IMR-90 (cell line): ENCODE measurements around the gene MPPED1. TPM values are rescaled to one million over a fixed set of nuclear protein-coding genes. Genes with fewer than 3 reads are reported as not detected.

Source experiments
- ATAC-seq: fragments of 200-7000 bp; cut with Tn5 transposase; 2 replicates; pipeline ENCODE4 v1.9.1; 2020; ENCODE audit warnings: low read depth, mild to moderate bottlenecking, moderate library complexity
- BruUV-seq: library from RNA; stranded (reverse); fragments of 400-500 nt; replicated peaks from 2 replicates; lab custom pipeline; 2021; lab: Mats Ljungman, UMichigan
- CTCF ChIA-PET: fragments of 300-600 bp; formaldehyde crosslinking; extraction: SDS; loops from one replicate; lab custom pipeline; 2021; ENCODE audit warnings: antibody characterized with exemption; lab: Yijun Ruan, JAX
- POLR2A ChIA-PET: fragments of 300-600 bp; sonication (Branson Sonifier 250); formaldehyde crosslinking; loops from one replicate; lab custom pipeline; 2022; ENCODE audit warnings: antibody characterized with exemption; ENCODE audit not compliant: unreplicated experiment; lab: Charles Lee
- DNase-seq: peaks from one replicate; pipeline ENCODE4 v3.0.0; 2013
- H2AFZ ChIP-seq: replicated peaks from 2 replicates; pipeline ENCODE3; 2013; ENCODE audit warnings: low read length, mild to moderate bottlenecking; ENCODE audit not compliant: poor library complexity
- H2AK5ac ChIP-seq: 2 replicates; pipeline ENCODE4 v1.6.1; 2013; ENCODE audit warnings: low read depth, low read length, inconsistent platforms
- H2AK9ac ChIP-seq: replicated peaks from 2 replicates; pipeline ENCODE3; 2013; ENCODE audit warnings: mild to moderate bottlenecking, low read depth, low read length, moderate library complexity; ENCODE audit not compliant: poor library complexity
- H2BK120ac ChIP-seq: 2 replicates; pipeline ENCODE4 v1.6.1; 2013; ENCODE audit warnings: low read depth, low read length, inconsistent platforms
- H2BK15ac ChIP-seq: 3 replicates; pipeline ENCODE4 v1.6.1; 2013; ENCODE audit warnings: low read depth, low read length, inconsistent platforms
- H2BK20ac ChIP-seq: 2 replicates; pipeline ENCODE4 v1.6.1; 2013; ENCODE audit warnings: low read depth, mild to moderate bottlenecking, inconsistent platforms, low read length, moderate library complexity
- H2BK5ac ChIP-seq: 2 replicates; pipeline ENCODE4 v1.6.1; 2013; ENCODE audit warnings: mild to moderate bottlenecking, low read depth, low read length, inconsistent platforms; ENCODE audit not compliant: poor library complexity, severe bottlenecking
- H3K14ac ChIP-seq: replicated peaks from 2 replicates; pipeline ENCODE4 v1.6.1; 2013; ENCODE audit warnings: low read depth, low read length, inconsistent platforms
- H3K18ac ChIP-seq: 2 replicates; pipeline ENCODE4 v1.6.1; 2013; ENCODE audit warnings: low read depth, low read length, control low read depth
- H3K23ac ChIP-seq: 2 replicates; pipeline ENCODE4 v1.6.1; 2013; ENCODE audit warnings: low read depth, low read length, inconsistent platforms
- H3K27ac ChIP-seq: 2 replicates; pipeline ENCODE4 v1.5.1; 2013; ENCODE audit warnings: mild to moderate bottlenecking, control low read depth, low read length; ENCODE audit not compliant: insufficient read depth
- H3K27me3 ChIP-seq: 2 replicates; pipeline ENCODE4 v1.6.1; 2013; ENCODE audit warnings: low read length; ENCODE audit not compliant: control insufficient read depth, insufficient read depth
- H3K36me3 ChIP-seq: 2 replicates; pipeline ENCODE4 v1.6.1; 2013; ENCODE audit warnings: low read length, mixed read lengths; ENCODE audit not compliant: control insufficient read depth, insufficient read depth
- H3K4ac ChIP-seq: 2 replicates; pipeline ENCODE4 v1.6.1; 2013; ENCODE audit warnings: low read depth, low read length, inconsistent platforms
- H3K4me1 ChIP-seq: 2 replicates; pipeline ENCODE4 v1.6.1; 2013; ENCODE audit warnings: low read length, mixed read lengths; ENCODE audit not compliant: control insufficient read depth, insufficient read depth
- H3K4me2 ChIP-seq: 2 replicates; pipeline ENCODE4 v1.6.1; 2013; ENCODE audit warnings: low read depth, mild to moderate bottlenecking, control low read depth, low read length, moderate library complexity
- H3K4me3 ChIP-seq: 2 replicates; pipeline ENCODE4 v1.5.1; 2013; ENCODE audit warnings: low read depth, mild to moderate bottlenecking, control low read depth, low read length, moderate library complexity; ENCODE audit not compliant: insufficient read depth
- H3K56ac ChIP-seq: 2 replicates; pipeline ENCODE4 v1.6.1; 2013; ENCODE audit warnings: low read length, inconsistent platforms; ENCODE audit not compliant: insufficient read depth; ENCODE audit errors: extremely low read depth
- H3K79me1 ChIP-seq, 2 experiments: 2 replicates each; pipeline ENCODE4 v1.6.1; 2013; ENCODE audit warnings: low read length in 2 of 2, inconsistent platforms in 1 of 2, low read depth in 1 of 2
- H3K9ac ChIP-seq: 2 replicates; pipeline ENCODE4 v1.6.1; 2013; ENCODE audit warnings: low read depth, low read length, control low read depth
- H3K9me1 ChIP-seq: 2 replicates; pipeline ENCODE4 v1.6.1; 2013; ENCODE audit warnings: low read length, inconsistent platforms; ENCODE audit not compliant: insufficient read depth
- H3K9me3 ChIP-seq: 2 replicates; pipeline ENCODE4 v1.6.1; 2013; ENCODE audit warnings: low read length; ENCODE audit not compliant: control insufficient read depth, insufficient read depth
- H4K20me1 ChIP-seq: 2 replicates; pipeline ENCODE4 v1.6.1; 2013; ENCODE audit warnings: low read length, inconsistent platforms; ENCODE audit not compliant: insufficient read depth
- H4K5ac ChIP-seq: 2 replicates; pipeline ENCODE4 v1.6.1; 2013; ENCODE audit warnings: mild to moderate bottlenecking, low read depth, low read length, control low read depth
- H4K8ac ChIP-seq, 2 experiments: 2 replicates each; pipeline ENCODE4 v1.6.1; 2013; ENCODE audit warnings: low read depth in 2 of 2, low read length in 2 of 2, control low read depth in 1 of 2, inconsistent platforms in 1 of 2
- H4K91ac ChIP-seq: 2 replicates; pipeline ENCODE4 v1.6.1; 2013; ENCODE audit warnings: low read depth, low read length, inconsistent platforms; ENCODE audit not compliant: insufficient read depth
- BHLHE40 ChIP-seq: fragments of 150-350 bp; IDR thresholded peaks from 2 replicates; pipeline ENCODE4 v1.6.1; 2016; ENCODE audit warnings: mild to moderate bottlenecking, low read depth, low read length
- FOS ChIP-seq: fragments of 150-350 bp; IDR thresholded peaks from 2 replicates; pipeline ENCODE4 v1.6.1; 2016; ENCODE audit warnings: low read depth, low read length
- MAFK ChIP-seq: IDR thresholded peaks from 2 replicates; pipeline ENCODE4 v1.6.1; 2012; ENCODE audit warnings: low read depth, low read length, improper control_type of control experiment
- MAZ ChIP-seq: IDR thresholded peaks from 2 replicates; pipeline ENCODE4 v1.6.1; 2012; ENCODE audit warnings: low read depth, mild to moderate bottlenecking, low read length, improper control_type of control experiment, moderate library complexity, borderline replicate concordance
- MXI1 ChIP-seq: IDR thresholded peaks from 2 replicates; pipeline ENCODE4 v1.6.1; 2012; ENCODE audit warnings: low read depth, mild to moderate bottlenecking, low read length, moderate library complexity, borderline replicate concordance
- POLR2A ChIP-seq: IDR thresholded peaks from 2 replicates; pipeline ENCODE4 v1.6.1; 2012; ENCODE audit warnings: mild to moderate bottlenecking, low read depth, low read length
- WGBS, 2 experiments: methylation state at CpG; one replicate each; pipeline versions ENCODE4 v1.1.5 to v1.1.7; 2013; ENCODE audit warnings: missing lambda C conversion rate in 2 of 2; ENCODE audit not compliant: insufficient read length in 1 of 2; ENCODE audit errors: extremely low coverage in 2 of 2; 5-methylcytosine and 5-hydroxymethylcytosine counted together
- dilution Hi-C: fragments of 300-500 bp; cut with HindIII; formaldehyde crosslinking; loops from one replicate; pipeline ENCODE4 v1.14.3; 2018; ENCODE audit warnings: low sequenced_read_pairs; ENCODE audit not compliant: unreplicated experiment
- in situ Hi-C: fragments of 300-500 bp; cut with MboI; formaldehyde crosslinking; loops from 3 replicates; pipeline ENCODE4 v1.14.3; 2019; ENCODE audit warnings: low sequenced_read_pairs, inconsistent platforms, mixed read lengths
- intact Hi-C: fragments of 100-400 bp; cut with micrococcal nuclease; formaldehyde crosslinking; loops from 2 replicates; pipeline ENCODE4 v1.10.0; 2022
- polyA plus RNA-seq, 3 experiments: library from polyadenylated mRNA; depleted of rRNA; stranded (reverse); fragments of >200 nt; gene quantifications; 2 replicates each; pipeline ENCODE4 v1.2.3, GENCODE V29; 2012; ENCODE audit warnings: low replicate concordance in 1 of 3
- total RNA-seq: library from RNA; depleted of rRNA; stranded (reverse); fragments of >200 nt; gene quantifications from 2 replicates; pipeline ENCODE4 v1.2.3, GENCODE V29; 2012

The MPPED1 gene
- total and polyA plus RNA-seq, 2 of the 4 experiments (the other 2 are of a cell fraction) = not detected

DNA sequence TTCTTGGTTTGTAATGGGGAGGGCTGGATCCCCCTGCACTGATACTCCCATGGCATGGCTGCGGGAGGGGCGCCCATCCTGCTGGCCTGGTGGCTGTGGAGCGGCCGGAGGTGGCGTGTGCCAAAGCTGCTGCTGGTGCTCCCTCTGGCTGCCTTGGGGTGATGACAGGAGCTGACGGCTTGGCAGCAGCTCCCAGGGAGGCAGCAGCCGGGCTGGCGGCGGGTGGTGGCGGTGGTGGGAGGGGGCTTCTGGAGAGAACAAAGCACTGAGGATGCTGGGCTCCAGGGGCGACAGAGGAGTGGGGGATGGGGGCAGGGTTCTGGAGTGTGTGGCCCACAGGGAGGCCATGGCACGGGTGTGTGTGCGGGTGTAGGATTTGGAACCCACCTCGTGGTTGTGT, 11.4 kb upstream of the MPPED1 start:
- Histone ChIP-seq H3K9me1 (no peaks in the 10 kb centered on the region), H2AFZ (no peak overlapping the region), H4K91ac (no peak overlapping the region), H3K18ac (no peak overlapping the region), H2AK5ac (no peak overlapping the region), H3K4me2 (no peak overlapping the region), H4K20me1 (no peaks in the 10 kb centered on the region), H3K79me1 (no peaks in the 10 kb centered on the region), H2BK5ac (no peak overlapping the region), H2BK120ac (no peak overlapping the region), H4K5ac (no peak overlapping the region), H3K9me3 (no peaks in the 10 kb centered on the region), H3K27me3 (peaks cover 5% of the 10 kb centered on the region; the same call in 1 of the 2 replicates), H3K4me1 (no peaks in the 10 kb centered on the region), H3K36me3 (no peaks in the 10 kb centered on the region), H3K56ac (no peak overlapping the region), H3K27ac (no peak overlapping the region), H3K9ac (no peak overlapping the region), H2AK9ac (no peak overlapping the region), H4K8ac (no peak overlapping the region), H3K4me3 (no peak overlapping the region), H3K14ac (no peak overlapping the region), H2BK15ac (no peak overlapping the region), H3K4ac (no peak overlapping the region), H2BK20ac (no peak overlapping the region), H3K23ac (no peak overlapping the region)
- ATAC-seq = no peak
- in situ Hi-C loops (no loop called here), dilution Hi-C loops (no loop called here), intact Hi-C loops (no loop called here)
- 0% methylated on average over 4 of the region's 14 CpGs; no CpG with 5 or more reads in 1 of the 2 experiments for WGBS, 2 experiments
- BruUV-seq = no TSS peak
- DNase-seq = no peak
- TF ChIP-seq BHLHE40 (no peak), FOS (no peak), MAZ (no peak), MXI1 (no peak), MAFK (no peak), POLR2A (no peak)
- CTCF ChIA-PET = no interaction called here
- POLR2A ChIA-PET = no interaction called here
